Osteocyte (in vitro differentiated cells): Measurements from ENCODE around the gene LINGO1. TPM values are rescaled to one million over a fixed set of nuclear protein-coding genes. Genes with fewer than 3 reads are reported as not detected.

Source experiments
- DNase-seq: peaks from one replicate; pipeline ENCODE4 v3.0.0; 2021; ENCODE audit warnings: mixed read lengths; ENCODE audit not compliant: unreplicated experiment; ENCODE audit errors: extremely low spot score
- H3K27ac Mint-ChIP-seq: one replicate; pipeline ENCODE4 v1.8.0; 2021; ENCODE audit warnings: mild to moderate bottlenecking, mixed read lengths; ENCODE audit not compliant: unreplicated experiment
- H3K27me3 Mint-ChIP-seq: one replicate; pipeline ENCODE4 v1.8.0; 2021; ENCODE audit warnings: mixed read lengths; ENCODE audit not compliant: unreplicated experiment
- H3K36me3 Mint-ChIP-seq: one replicate; pipeline ENCODE4 v1.8.0; 2021; ENCODE audit warnings: mixed read lengths; ENCODE audit not compliant: unreplicated experiment
- H3K4me1 Mint-ChIP-seq: one replicate; pipeline ENCODE4 v1.8.0; 2021; ENCODE audit warnings: mixed read lengths; ENCODE audit not compliant: unreplicated experiment
- H3K4me3 Mint-ChIP-seq: one replicate; pipeline ENCODE4 v1.8.0; 2021; ENCODE audit warnings: mild to moderate bottlenecking, moderate library complexity, mixed read lengths; ENCODE audit not compliant: unreplicated experiment
- H3K9me3 Mint-ChIP-seq: one replicate; pipeline ENCODE4 v1.8.0; 2021; ENCODE audit warnings: mixed read lengths; ENCODE audit not compliant: unreplicated experiment
- CTCF ChIP-seq: fragments of 200-600 bp; sonication (generic); IDR thresholded peaks from 2 replicates; pipeline ENCODE4 v1.5.0; 2021; ENCODE audit warnings: antibody characterized with exemption, mild to moderate bottlenecking, moderate library complexity
- total RNA-seq: library from RNA; stranded (reverse); gene quantifications from 2 replicates; pipeline ENCODE4 v1.2.1, GENCODE V29; 2021

LINGO1 gene
- total RNA-seq, 1 donor from 2014 or later, result 2.4 TPM

DNA sequence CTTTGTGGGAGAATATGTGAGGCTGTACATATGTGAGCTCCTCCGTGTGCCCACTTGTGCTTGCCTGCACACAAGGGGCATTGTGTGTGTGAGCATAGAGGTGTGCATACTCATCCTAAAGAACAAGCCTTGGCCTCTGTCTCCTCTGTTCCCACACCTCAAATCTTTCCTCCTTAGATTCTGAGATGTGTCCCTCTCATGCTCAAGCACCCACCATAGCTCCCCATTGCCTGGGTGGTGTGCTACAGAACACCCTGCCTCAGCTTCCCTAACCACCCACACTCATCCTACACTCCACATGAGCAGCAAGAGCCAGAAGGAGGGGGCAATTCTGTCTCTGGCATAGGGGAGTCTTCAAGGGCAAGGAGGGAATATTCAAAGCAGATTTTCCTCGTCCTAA is 27.7 kb downstream of the LINGO1 start:
- Mint-ChIP-seq H3K9me3 (no peaks in the 10 kb centered on the region), H3K36me3 (no peaks in the 10 kb centered on the region), H3K4me3 (no peak overlapping the region), H3K27ac (no peak overlapping the region), H3K4me1 (peaks cover 25% of the 10 kb centered on the region), H3K27me3 (no peaks in the 10 kb centered on the region)
- TF ChIP-seq CTCF, result no peak
- no peak for DNase-seq

- Mint-ChIP-seq H3K36me3 (no peaks in the 10 kb centered on the region), H3K4me3 (no peak overlapping the region), H3K27ac (no peak overlapping the region), H3K9me3 (no peaks in the 10 kb centered on the region), H3K27me3 (no peaks in the 10 kb centered on the region), H3K4me1 (peaks cover 24% of the 10 kb centered on the region)
- DNase-seq, result no peak
- TF ChIP-seq CTCF, result no peak
Measured at GRCh38 chr15:77603611-77604336, 28.9 kb downstream of the LINGO1 start.

DNA sequence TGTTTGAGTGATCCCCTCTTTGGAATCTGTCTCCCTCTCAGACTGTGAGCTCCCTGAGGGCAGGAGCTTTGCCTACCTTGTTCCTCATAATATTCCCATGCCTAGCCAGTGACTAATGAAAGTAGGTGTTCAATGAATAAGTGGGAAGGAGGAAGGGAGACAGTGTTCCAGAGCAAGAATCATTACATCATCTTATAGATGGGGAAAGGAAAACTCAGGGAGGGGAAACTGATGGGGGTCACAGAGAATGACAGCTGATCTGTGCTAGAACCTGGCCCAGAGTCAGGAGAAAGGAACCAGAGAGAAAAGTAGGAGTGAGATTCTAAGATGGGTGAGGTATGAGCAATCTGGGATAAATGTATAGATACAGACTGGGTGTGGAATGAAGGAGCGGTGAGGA is 29.9 kb downstream of the LINGO1 start:
- no peak for TF ChIP-seq CTCF
- DNase-seq, result no peak
- Mint-ChIP-seq H3K4me3 (no peak overlapping the region), H3K27me3 (no peaks in the 10 kb centered on the region), H3K9me3 (no peaks in the 10 kb centered on the region), H3K36me3 (no peaks in the 10 kb centered on the region), H3K27ac (no peak overlapping the region), H3K4me1 (peaks cover 22% of the 10 kb centered on the region)

GRCh38 chr15:77599899-77600298 is 32.8 kb downstream of the LINGO1 start:
- peaks cover 5% of the 10 kb centered on the region for H3K4me1 Mint-ChIP-seq
- no peak overlapping the region for H3K4me3 Mint-ChIP-seq
- H3K9me3 Mint-ChIP-seq, result no peaks in the 10 kb centered on the region
- TF ChIP-seq CTCF, result no peak
- H3K27me3 Mint-ChIP-seq, result no peaks in the 10 kb centered on the region
- H3K27ac Mint-ChIP-seq, result no peak overlapping the region
- no peak for DNase-seq
- no peaks in the 10 kb centered on the region for H3K36me3 Mint-ChIP-seq

- peaks cover 2% of the 10 kb centered on the region for H3K4me1 Mint-ChIP-seq
- H3K36me3 Mint-ChIP-seq, result no peaks in the 10 kb centered on the region
- no peaks in the 10 kb centered on the region for H3K9me3 Mint-ChIP-seq
- TF ChIP-seq CTCF, result no peak
- no peak overlapping the region for H3K27ac Mint-ChIP-seq
- H3K4me3 Mint-ChIP-seq, result no peak overlapping the region
- no peak for DNase-seq
- H3K27me3 Mint-ChIP-seq, result no peaks in the 10 kb centered on the region
Measured at GRCh38 chr15:77599357-77599756, 33.4 kb downstream of the LINGO1 start.
